Measurements from ENCODE around the gene PEX5L. TPM values are rescaled to one million over a fixed set of nuclear protein-coding genes. Genes with fewer than 3 reads are reported as not detected.

The PEX5L gene
- total RNA-seq, 3 donors from 2014 or later, result 0.12 to 0.78 (median 0.25) TPM

DNA sequence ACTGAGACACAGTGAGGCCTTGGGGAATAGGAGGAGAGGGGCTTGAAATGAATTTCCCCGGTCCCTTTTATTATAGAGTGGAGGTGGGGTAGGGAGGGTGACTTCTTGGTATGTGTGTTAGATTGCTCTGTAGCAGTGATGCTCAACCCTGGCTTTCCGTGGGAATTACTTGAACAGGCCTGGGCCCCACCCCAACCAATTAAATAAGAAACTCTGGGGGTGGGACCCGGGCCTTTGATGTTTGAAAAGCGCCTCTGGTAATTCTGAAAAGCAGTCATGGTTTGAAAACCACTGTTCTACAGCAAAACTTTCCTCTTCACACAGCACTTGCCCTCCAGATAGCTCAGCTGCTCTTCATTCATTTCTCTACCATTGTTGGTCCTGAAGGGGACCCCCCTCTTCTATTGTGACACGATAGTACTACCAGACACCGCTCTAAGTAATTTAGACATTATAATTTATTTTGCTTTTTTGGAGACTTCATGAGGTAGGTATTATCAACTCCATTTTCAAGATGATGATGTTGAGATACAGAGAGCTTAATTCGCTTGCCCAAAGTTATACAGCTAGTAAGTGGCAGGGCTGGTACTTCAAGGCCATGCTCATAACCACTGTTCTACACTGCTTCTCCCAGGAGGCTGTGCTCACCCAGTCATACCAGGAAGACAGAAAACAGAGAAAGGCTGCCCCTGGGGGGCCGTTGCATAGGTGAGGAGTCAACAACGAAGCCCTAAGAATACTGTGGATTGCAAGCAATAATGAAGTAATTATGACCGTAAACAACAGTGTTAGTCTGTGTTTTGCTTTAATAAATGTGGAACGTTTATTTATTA, 176.2 kb downstream of the PEX5L start:
- TF ChIP-seq, protein P1, sequence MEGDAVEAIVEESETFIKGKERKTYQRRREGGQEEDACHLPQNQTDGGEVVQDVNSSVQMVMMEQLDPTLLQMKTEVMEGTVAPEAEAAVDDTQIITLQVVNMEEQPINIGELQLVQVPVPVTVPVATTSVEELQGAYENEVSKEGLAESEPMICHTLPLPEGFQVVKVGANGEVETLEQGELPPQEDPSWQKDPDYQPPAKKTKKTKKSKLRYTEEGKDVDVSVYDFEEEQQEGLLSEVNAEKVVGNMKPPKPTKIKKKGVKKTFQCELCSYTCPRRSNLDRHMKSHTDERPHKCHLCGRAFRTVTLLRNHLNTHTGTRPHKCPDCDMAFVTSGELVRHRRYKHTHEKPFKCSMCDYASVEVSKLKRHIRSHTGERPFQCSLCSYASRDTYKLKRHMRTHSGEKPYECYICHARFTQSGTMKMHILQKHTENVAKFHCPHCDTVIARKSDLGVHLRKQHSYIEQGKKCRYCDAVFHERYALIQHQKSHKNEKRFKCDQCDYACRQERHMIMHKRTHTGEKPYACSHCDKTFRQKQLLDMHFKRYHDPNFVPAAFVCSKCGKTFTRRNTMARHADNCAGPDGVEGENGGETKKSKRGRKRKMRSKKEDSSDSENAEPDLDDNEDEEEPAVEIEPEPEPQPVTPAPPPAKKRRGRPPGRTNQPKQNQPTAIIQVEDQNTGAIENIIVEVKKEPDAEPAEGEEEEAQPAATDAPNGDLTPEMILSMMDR (IDR thresholded peaks at IDR 0.05), result no peak
- no peak for DNase-seq
- intact Hi-C loops (cut with DNase I, micrococcal nuclease), result no loop called here
- Histone ChIP-seq H3K9me3 (no peaks in the 10 kb centered on the region), H3K4me1 (ENCODE audit: low read depth) (no peaks in the 10 kb centered on the region), H3K36me3 (ENCODE audit: low read depth) (no peaks in the 10 kb centered on the region), H3K4me3 (no peak overlapping the region)
- ATAC-seq, result no peak

DNA sequence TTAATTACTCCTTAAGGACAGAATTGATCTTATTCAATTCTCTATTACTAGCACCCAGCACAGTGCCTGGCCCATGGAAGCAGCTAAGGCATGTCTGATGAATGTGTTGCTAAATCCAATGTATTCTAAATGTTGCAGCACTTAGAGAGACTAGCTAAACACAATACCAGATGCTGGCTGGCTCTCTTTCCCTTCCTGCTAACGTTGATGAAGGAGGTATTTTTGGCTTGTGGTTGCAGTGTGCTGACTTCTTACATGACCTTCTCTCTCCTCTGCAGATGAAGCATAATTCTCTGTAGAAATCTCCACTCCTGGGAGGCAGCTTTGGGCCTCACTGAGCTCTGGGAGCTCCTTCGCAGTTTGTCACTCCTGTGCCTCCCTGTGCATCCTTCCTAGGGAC, 183.6 kb downstream of the PEX5L start:
- TF ChIP-seq, protein P1 (IDR thresholded peaks at IDR 0.05), result no peak
- DNase-seq (no peak), ATAC-seq (no peak)
- no peaks in the 10 kb centered on the region for H3K9me3 ChIP-seq
- H3K36me3 ChIP-seq (ENCODE audit: low read depth), result no peaks in the 10 kb centered on the region
- no peaks in the 10 kb centered on the region for H3K4me1 ChIP-seq (ENCODE audit: low read depth)
- intact Hi-C loops (cut with DNase I, micrococcal nuclease), result no loop called here
- no peak overlapping the region for H3K4me3 ChIP-seq

DNA sequence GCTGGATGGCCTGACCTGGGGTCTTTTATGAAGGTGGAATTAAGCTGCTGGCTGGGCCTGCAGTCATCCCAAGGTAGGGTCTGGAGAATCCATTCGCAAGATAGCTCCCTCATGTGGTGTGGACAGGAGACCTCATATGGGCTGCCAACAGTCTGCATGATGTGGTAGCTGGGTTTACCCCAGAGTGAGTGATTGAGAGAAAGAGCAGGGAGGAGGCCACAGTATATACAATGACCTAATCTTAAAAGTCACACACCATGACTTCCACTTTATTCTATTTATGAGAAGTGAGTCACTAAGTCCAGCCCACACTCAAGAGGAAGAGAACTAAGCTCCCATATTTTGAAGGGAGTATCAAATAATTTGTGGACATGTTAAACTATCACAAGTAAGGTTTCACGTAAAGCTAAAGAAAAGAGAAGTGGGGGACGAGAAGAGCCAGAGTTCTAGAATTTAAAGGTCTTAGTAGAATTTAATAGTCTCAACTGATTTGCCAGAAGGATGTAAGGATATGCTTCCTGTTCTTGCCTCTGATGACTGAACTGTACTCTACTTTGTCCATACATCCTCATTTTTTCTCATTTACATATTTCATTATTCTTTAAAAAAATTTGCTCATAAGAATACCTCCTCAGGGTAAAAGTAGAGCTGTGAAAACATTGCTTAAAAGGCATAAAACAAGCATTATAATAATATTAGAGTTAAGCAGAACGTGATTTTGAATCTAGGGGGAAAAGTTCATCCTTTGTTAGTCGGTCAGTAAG, 184.4 kb downstream of the PEX5L start:
- no peak for ATAC-seq
- TF ChIP-seq, protein P1 (IDR thresholded peaks at IDR 0.05), result no peak
- DNase-seq, result no peak

DNA sequence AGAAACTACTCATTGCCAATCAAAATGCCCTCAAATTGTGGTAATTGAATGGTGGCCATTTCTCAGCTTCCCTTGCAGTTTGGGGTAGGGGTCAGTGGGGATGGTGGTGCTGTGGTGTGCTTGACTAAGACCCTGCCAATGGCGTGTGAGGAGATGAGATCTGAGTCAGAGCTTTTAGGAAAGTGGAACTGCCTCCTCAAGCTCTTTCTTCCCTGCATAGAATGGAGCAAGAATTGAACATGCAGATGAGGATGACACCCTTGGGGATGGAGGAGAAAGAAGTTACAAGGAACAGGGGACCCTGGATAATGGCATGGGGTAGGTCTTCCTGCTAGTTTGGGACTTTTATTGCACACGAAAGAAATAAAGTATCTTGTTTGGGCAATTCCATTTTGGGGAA, 188.0 kb downstream of the PEX5L start:
- intact Hi-C loops (cut with DNase I, micrococcal nuclease), result no loop called here
- TF ChIP-seq, protein P1 (IDR thresholded peaks at IDR 0.05), result no peak
- Histone ChIP-seq H3K9me3 (no peaks in the 10 kb centered on the region), H3K4me1 (ENCODE audit: low read depth) (no peaks in the 10 kb centered on the region), H3K36me3 (ENCODE audit: low read depth) (no peaks in the 10 kb centered on the region), H3K4me3 (no peak overlapping the region)
- DNase-seq, result no peak
- ATAC-seq, result no peak

More for the DNA sequence above, 184.4 kb downstream of the PEX5L start:
- intact Hi-C loops (cut with DNase I, micrococcal nuclease), result no loop called here
- no peak overlapping the region for H3K4me3 ChIP-seq
- no peaks in the 10 kb centered on the region for H3K36me3 ChIP-seq (ENCODE audit: low read depth)
- H3K4me1 ChIP-seq (ENCODE audit: low read depth), result no peaks in the 10 kb centered on the region
- no peaks in the 10 kb centered on the region for H3K9me3 ChIP-seq

DNA sequence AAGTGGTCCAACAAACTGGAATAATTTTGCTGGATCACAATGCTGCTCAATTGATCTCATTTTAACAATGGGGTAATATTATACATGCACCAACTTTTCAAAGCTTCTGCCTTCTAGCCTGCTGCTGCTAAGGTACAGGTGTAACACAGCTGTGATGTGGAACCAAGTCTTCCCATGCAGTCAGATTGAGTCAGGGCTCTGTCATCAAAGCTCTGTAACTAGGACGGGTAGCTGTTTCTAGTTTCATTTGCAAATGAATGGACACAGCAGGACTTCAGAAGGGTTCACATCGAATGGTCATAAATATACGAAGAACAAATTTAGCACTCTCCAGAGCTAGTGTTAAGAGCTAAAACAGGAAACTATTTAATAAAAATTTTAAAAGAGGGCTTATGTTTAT, 194.7 kb downstream of the PEX5L start:
- Histone ChIP-seq H3K4me1 (ENCODE audit: low read depth) (no peaks in the 10 kb centered on the region), H3K4me3 (no peak overlapping the region), H3K36me3 (ENCODE audit: low read depth) (no peaks in the 10 kb centered on the region), H3K9me3 (no peaks in the 10 kb centered on the region)
- no peak for DNase-seq
- intact Hi-C loops (cut with DNase I, micrococcal nuclease), result no loop called here
- TF ChIP-seq, protein P1 (IDR thresholded peaks at IDR 0.05), result no peak
- no peak for ATAC-seq

All from mucosa of descending colon (tissue), 3 donors.